IMR-90 (cell line): ENCODE measurements around the gene TMEM37.

Experiments
- CHD1 ChIP-seq: IDR thresholded peaks from 2 replicates; pipeline ENCODE4 v1.6.1; 2012; ENCODE audit warnings: low read depth, low read length, improper control_type of control experiment
- CTCF ChIP-seq: conservative IDR thresholded peaks from 2 replicates; pipeline ENCODE4 v1.5.1; 2012; ENCODE audit warnings: mild to moderate bottlenecking, low read depth, low read length, improper control_type of control experiment
- MAZ ChIP-seq: IDR thresholded peaks from 2 replicates; pipeline ENCODE4 v1.6.1; 2012; ENCODE audit warnings: low read depth, mild to moderate bottlenecking, low read length, improper control_type of control experiment, moderate library complexity, borderline replicate concordance
- NFE2L2 ChIP-seq: fragments of 150-350 bp; IDR thresholded peaks from 2 replicates; pipeline ENCODE4 v1.6.1; 2016; ENCODE audit warnings: low read depth, mild to moderate bottlenecking, low read length
- POLR2A ChIP-seq: IDR thresholded peaks from 2 replicates; pipeline ENCODE4 v1.6.1; 2012; ENCODE audit warnings: mild to moderate bottlenecking, low read depth, low read length
- RCOR1 ChIP-seq: IDR thresholded peaks from 2 replicates; pipeline ENCODE4 v1.6.1; 2012; ENCODE audit warnings: mild to moderate bottlenecking, low read length, improper control_type of control experiment; ENCODE audit not compliant: insufficient replicate concordance
- USF2 ChIP-seq: fragments of 150-350 bp; IDR thresholded peaks from 2 replicates; pipeline ENCODE4 v1.6.1; 2017; ENCODE audit warnings: mild to moderate bottlenecking, antibody characterized with exemption, low read length, low read depth

- no peak for TF ChIP-seq POLR2A
- no peak for TF ChIP-seq CTCF
- no peak for TF ChIP-seq RCOR1
- no peak for TF ChIP-seq CHD1
- no peak for TF ChIP-seq MAZ
- no peak for TF ChIP-seq USF2
- no peak for TF ChIP-seq NFE2L2
These were observed 12.6 kb upstream of the TMEM37 start for GRCh38 chr2:119419065-119419464.
